Spleen (tissue), 7 donors: ENCODE measurements around the gene SYDE1.

Experiments
- POLR2A ChIP-seq, 3 donors: fragments of 450-650 bp; IDR thresholded peaks; one replicate each; pipeline ENCODE4 v1.5.1; 2017; ENCODE audit warnings: antibody characterized with exemption in 3 of 3, mild to moderate bottlenecking in 1 of 3
- POLR2AphosphoS5 ChIP-seq, 3 donors: sonication (generic); formaldehyde crosslinking; IDR thresholded peaks; one replicate each; pipeline ENCODE4 v1.5.1; 2017; ENCODE audit warnings: antibody characterized with exemption in 3 of 3
- TF ChIP-seq, protein P1 (sequence below), 11 experiments: fragments of 200-600 bp in 7 of 11; fragments of 450-650 bp in 4 of 11; sonication (generic) in 4 of 11; IDR thresholded peaks in 8 of 11; conservative IDR thresholded peaks in 3 of 11; 1 replicate in 7 of 11; 2 replicates in 4 of 11; pipeline versions ENCODE4 v1.4.0 to v1.8.0; 2016 to 2021; ENCODE audit warnings: antibody characterized with exemption in 11 of 11, inconsistent platforms in 4 of 11, mild to moderate bottlenecking in 1 of 11
- donor health status: DM: no; HTN: no; CAD: no; lungs with moderate emphysema.
- donor health status: DM: no; HTN: no; CAD: no.
- donor health status: DM: no; HTN: no; CAD: no.

DNA sequence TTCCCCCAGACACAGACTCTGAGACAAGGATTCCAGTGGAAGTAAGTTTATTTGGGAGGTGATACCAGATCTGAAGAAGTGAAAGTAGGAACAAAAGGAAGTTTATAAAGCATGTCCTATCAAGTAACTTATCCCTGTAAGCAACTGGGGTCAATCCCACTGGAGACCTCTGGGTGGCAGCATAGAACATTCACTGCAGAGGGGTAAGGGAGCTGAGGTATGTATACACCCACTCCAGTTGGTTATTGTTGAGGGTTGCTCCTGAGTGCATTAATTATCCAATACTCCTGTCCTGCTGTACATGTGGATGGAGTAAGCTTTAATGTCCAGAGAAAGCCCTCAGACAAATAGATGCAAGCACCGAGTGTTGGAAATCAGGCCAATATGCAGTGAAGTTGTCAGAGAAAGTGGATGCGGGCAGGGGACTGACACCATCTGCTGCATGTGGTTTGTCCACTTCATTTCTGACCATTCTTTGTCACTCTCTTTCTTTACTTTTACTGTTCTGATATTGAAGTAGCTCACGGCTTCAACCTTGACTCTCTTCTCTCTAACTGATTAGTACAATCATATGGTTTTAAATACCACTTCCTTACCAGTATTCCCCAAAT, 46.9 kb downstream of the SYDE1 start:
- TF ChIP-seq, protein P1, sequence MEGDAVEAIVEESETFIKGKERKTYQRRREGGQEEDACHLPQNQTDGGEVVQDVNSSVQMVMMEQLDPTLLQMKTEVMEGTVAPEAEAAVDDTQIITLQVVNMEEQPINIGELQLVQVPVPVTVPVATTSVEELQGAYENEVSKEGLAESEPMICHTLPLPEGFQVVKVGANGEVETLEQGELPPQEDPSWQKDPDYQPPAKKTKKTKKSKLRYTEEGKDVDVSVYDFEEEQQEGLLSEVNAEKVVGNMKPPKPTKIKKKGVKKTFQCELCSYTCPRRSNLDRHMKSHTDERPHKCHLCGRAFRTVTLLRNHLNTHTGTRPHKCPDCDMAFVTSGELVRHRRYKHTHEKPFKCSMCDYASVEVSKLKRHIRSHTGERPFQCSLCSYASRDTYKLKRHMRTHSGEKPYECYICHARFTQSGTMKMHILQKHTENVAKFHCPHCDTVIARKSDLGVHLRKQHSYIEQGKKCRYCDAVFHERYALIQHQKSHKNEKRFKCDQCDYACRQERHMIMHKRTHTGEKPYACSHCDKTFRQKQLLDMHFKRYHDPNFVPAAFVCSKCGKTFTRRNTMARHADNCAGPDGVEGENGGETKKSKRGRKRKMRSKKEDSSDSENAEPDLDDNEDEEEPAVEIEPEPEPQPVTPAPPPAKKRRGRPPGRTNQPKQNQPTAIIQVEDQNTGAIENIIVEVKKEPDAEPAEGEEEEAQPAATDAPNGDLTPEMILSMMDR (IDR thresholded peaks at IDR 0.05 in 8 of 11, conservative IDR thresholded peaks at IDR 0.05 in 3 of 11) = peak in 8 of 11 experiments; percentile 9 to 62 (median 44)
- TF ChIP-seq POLR2A (IDR thresholded peaks at IDR 0.05) (no peak), POLR2AphosphoS5 (IDR thresholded peaks at IDR 0.05) (no peak)
